Measurements from ENCODE around the gene COL25A1. TPM values are rescaled to one million over a fixed set of nuclear protein-coding genes. Genes with fewer than 3 reads are reported as not detected.

Gene COL25A1
- total RNA-seq, 1 donor = 0.27 TPM

GRCh38 chr4:108919226-108919893, 383.1 kb downstream of the COL25A1 start:
- TF ChIP-seq, protein P1, sequence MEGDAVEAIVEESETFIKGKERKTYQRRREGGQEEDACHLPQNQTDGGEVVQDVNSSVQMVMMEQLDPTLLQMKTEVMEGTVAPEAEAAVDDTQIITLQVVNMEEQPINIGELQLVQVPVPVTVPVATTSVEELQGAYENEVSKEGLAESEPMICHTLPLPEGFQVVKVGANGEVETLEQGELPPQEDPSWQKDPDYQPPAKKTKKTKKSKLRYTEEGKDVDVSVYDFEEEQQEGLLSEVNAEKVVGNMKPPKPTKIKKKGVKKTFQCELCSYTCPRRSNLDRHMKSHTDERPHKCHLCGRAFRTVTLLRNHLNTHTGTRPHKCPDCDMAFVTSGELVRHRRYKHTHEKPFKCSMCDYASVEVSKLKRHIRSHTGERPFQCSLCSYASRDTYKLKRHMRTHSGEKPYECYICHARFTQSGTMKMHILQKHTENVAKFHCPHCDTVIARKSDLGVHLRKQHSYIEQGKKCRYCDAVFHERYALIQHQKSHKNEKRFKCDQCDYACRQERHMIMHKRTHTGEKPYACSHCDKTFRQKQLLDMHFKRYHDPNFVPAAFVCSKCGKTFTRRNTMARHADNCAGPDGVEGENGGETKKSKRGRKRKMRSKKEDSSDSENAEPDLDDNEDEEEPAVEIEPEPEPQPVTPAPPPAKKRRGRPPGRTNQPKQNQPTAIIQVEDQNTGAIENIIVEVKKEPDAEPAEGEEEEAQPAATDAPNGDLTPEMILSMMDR (IDR thresholded peaks at IDR 0.05; ENCODE audit: insufficient read depth, low read length) = no peak
- no peak overlapping the region for H3K4me3 ChIP-seq (ENCODE audit: low read depth, low read length)
- no peak for DNase-seq (ENCODE audit: low read depth)

DNA sequence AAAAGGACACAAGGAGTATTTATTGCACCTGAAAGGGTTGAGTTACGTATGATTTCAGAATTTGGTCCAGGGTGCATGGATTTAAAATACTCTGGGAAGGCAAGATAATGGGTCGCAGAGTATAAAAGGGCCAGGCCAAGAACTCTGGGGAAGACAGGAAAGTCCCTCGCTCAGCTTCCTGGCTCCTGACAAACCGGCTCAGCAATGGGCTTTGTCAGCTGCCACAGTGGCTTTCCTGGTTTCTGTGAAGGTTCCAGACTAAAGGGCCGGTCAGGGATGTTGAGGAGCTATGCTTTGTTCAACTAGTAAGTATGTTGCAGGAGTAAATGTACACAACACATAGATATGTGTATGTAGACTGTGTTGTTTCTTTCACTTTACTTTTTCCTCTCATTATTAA, 385.2 kb downstream of the COL25A1 start:
- no peak overlapping the region for H3K4me3 ChIP-seq (ENCODE audit: low read depth, low read length)
- TF ChIP-seq, protein P1 (IDR thresholded peaks at IDR 0.05; ENCODE audit: insufficient read depth, low read length) = no peak
- no peak for DNase-seq (ENCODE audit: low read depth)

DNA sequence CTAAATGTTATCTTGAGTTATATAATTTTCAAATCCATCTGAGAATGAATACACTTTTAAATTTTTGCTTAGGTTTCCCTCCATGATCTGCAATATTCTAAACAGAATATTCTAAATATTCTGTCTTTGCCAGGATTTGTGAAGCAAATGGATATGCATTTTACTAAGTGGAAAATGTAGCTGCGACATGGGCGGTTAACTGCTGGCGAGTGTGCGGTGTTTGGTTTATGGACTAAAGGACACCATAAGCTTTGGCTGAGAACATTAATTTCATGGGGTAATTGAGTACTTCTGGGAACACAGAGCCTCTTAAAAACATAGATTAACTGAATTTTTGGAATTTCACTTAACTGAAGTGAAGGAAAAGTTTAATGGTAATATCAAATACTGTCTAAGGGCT, 385.8 kb downstream of the COL25A1 start:
- no peak overlapping the region for H3K4me3 ChIP-seq (ENCODE audit: low read depth, low read length)
- DNase-seq (ENCODE audit: low read depth) = no peak
- TF ChIP-seq, protein P1 (IDR thresholded peaks at IDR 0.05; ENCODE audit: insufficient read depth, low read length) = no peak

GRCh38 chr4:108906866-108907367, 395.5 kb downstream of the COL25A1 start:
- DNase-seq (ENCODE audit: low read depth) = no peak
- H3K4me3 ChIP-seq (ENCODE audit: low read depth, low read length) = no peak overlapping the region
- TF ChIP-seq, protein P1 (IDR thresholded peaks at IDR 0.05; ENCODE audit: insufficient read depth, low read length) = no peak

GRCh38 chr4:108906006-108906405, 396.5 kb downstream of the COL25A1 start:
- no peak overlapping the region for H3K4me3 ChIP-seq (ENCODE audit: low read depth, low read length)
- TF ChIP-seq, protein P1 (IDR thresholded peaks at IDR 0.05; ENCODE audit: insufficient read depth, low read length) = no peak
- DNase-seq (ENCODE audit: low read depth) = no peak

DNA sequence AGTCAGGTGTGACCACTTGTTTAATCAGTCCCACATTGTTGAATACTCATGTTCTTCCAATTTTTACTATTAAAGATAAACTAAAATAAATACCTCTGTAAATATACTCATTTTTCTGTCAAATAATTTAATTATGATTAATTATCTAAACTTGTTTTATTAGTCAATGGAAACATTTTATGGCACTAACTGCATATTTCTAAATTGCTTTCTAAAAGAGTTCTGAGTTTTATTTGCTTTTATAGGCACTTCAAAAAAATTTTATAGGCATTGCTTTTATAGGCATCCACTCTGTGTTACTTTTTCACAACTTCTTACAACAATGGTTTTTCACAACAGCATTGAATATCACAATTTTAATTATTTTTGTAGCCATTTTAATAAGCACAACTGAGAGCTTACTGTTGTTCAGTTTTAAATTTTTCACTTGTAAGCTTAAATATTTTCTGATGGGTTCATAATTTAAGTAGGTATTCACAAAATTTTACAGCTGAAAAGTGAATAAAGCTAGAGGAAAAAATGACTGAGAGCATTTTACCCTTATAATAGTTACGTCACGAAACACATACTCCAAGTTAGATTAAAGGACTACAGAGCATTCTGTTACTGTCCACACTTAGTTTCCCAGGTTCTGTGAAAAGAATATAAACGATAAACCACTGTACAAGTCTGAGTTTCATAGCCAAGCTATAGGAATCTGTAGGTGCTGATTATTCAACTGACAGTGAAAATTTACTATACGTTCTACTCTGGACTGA, 398.8 kb downstream of the COL25A1 start:
- no peak for DNase-seq (ENCODE audit: low read depth)
- H3K4me3 ChIP-seq (ENCODE audit: low read depth, low read length) = no peak overlapping the region
- TF ChIP-seq, protein P1 (IDR thresholded peaks at IDR 0.05; ENCODE audit: insufficient read depth, low read length) = no peak
